Tibial nerve (tissue), 4 donors: Measurements from ENCODE around the gene TMX3.

ENCODE experiments used
- CTCF ChIP-seq, 5 experiments: fragments of 200-600 bp in 3 of 5; fragments of 450-650 bp in 2 of 5; sonication (generic) in 3 of 5; IDR thresholded peaks; one replicate each; pipeline ENCODE4 v1.5.1; 2016 to 2019; ENCODE audit warnings: antibody characterized with exemption in 5 of 5, mild to moderate bottlenecking in 3 of 5, moderate library complexity in 2 of 5
- EP300 ChIP-seq, 2 donors: sonication (generic); formaldehyde crosslinking; IDR thresholded peaks; one replicate each; pipeline ENCODE4 v1.6.1; 2017; ENCODE audit warnings: antibody characterized with exemption in 2 of 2, mild to moderate bottlenecking in 1 of 2
- POLR2A ChIP-seq, 2 donors: fragments of 450-650 bp; IDR thresholded peaks; one replicate each; pipeline ENCODE4 v1.6.1; 2017; ENCODE audit warnings: antibody characterized with exemption in 2 of 2, mild to moderate bottlenecking in 2 of 2, moderate library complexity in 2 of 2

- TF ChIP-seq CTCF (IDR thresholded peaks at IDR 0.05): no peak
- TF ChIP-seq EP300 (IDR thresholded peaks at IDR 0.05): no peak
- TF ChIP-seq POLR2A (IDR thresholded peaks at IDR 0.05): no peak
Measured at GRCh38 chr18:68733707-68734106, 18.8 kb upstream of the TMX3 start.
